ENCODE results near the gene MORN3. TPM values are rescaled to one million over a fixed set of nuclear protein-coding genes. Genes with fewer than 3 reads are reported as not detected.
"Not testable (repeated sequence)": the region's sequence is repeated elsewhere in the genome, so short reads cannot be mapped to it uniquely, and the experiment has no call there.

MORN3 gene
- total RNA-seq, 6 donors from 2014 or later, result 0.69 to 5.6 (median 1.2) TPM

DNA sequence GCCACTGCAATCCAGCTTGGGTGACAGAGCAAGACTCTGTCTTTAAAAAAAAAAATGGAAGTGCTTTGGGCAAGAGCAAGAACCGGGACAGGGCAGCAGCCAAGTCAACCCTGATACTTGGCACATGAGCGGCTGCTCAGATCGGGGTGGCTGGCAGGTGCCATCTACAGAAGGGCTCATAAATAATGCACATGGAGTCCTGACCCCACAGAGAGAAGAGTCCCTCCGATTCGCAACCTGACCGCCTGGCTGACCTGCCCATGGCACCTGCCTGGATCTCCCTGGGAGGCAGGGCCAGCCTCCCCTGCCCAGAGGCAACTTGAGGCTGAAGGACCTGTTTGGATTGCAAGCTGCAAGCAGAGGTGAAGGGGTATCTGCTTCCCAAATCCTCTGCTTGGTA is 33.5 kb upstream of the MORN3 start:
- 78 to 83% methylated on average over 6 of the region's 6 CpGs for WGBS, 2 donors
- no peak for DNase-seq
- Histone ChIP-seq H3K4me3 (no peak overlapping the region), H3K36me3 (no peaks in the 10 kb centered on the region), H3K27me3 (no peaks in the 10 kb centered on the region), H3K27ac (peak overlapping the region in 3 of 4 donors; percentile 64 to 83 (median 78)), H3K4me1 (peaks cover 0 to 16% (median 0%) of the 10 kb centered on the region in 4 donors), H3K9me3 (no peaks in the 10 kb centered on the region)
- no peak for TF ChIP-seq POLR2AphosphoS5 (IDR thresholded peaks at IDR 0.05)
- TF ChIP-seq EP300 (IDR thresholded peaks at IDR 0.05), result no peak
- TF ChIP-seq, protein P1, sequence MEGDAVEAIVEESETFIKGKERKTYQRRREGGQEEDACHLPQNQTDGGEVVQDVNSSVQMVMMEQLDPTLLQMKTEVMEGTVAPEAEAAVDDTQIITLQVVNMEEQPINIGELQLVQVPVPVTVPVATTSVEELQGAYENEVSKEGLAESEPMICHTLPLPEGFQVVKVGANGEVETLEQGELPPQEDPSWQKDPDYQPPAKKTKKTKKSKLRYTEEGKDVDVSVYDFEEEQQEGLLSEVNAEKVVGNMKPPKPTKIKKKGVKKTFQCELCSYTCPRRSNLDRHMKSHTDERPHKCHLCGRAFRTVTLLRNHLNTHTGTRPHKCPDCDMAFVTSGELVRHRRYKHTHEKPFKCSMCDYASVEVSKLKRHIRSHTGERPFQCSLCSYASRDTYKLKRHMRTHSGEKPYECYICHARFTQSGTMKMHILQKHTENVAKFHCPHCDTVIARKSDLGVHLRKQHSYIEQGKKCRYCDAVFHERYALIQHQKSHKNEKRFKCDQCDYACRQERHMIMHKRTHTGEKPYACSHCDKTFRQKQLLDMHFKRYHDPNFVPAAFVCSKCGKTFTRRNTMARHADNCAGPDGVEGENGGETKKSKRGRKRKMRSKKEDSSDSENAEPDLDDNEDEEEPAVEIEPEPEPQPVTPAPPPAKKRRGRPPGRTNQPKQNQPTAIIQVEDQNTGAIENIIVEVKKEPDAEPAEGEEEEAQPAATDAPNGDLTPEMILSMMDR (IDR thresholded peaks at IDR 0.05), result no peak
- TF ChIP-seq POLR2A (IDR thresholded peaks at IDR 0.05), result no peak
- no peak for ATAC-seq (ENCODE audit: low FRiP score in 2 of 2)

DNA sequence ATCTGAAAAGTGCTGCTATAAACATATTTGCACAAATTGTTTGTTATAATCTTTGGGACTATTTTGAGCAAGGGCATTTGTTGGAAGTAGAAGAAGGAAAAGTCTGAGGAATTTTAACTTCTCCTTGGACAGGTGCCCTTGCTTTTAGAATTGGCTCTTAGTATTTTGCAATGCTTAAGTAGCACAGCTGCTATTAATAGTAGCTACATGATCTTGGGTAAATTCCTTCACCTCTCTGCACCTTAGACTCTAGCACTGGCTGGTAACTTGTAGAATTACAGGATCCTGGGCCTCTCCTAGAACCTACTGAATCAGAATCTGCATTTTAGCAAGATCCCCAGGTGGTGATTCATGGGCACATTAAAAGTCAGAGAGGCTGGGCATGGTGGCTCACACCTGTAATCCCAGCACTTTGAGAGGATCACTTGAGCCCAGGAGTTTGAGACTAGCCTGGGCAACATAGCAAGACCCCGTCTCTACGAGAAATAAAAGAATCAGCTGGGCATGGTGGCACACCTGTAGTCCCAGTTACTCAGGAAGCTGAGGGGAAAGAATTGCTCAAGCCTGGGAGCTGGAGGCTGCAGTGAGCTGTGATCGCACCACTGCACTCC is 32.3 kb upstream of the MORN3 start:
- Histone ChIP-seq H3K4me1 (peaks cover 0 to 20% (median 3%) of the 10 kb centered on the region in 4 donors), H3K9me3 (no peaks in the 10 kb centered on the region), H3K4me3 (no peak overlapping the region), H3K27ac (peak overlapping the region; percentile 64 to 83 (median 74)), H3K27me3 (no peaks in the 10 kb centered on the region), H3K36me3 (no peaks in the 10 kb centered on the region)
- DNase-seq, result peak in 1 of 2 donors; percentile 31
- TF ChIP-seq, protein P1 (IDR thresholded peaks at IDR 0.05), result peak in 2 of 6 experiments; percentile 5 to 11
- peak in 1 of 4 donors; percentile 81 for TF ChIP-seq EP300 (IDR thresholded peaks at IDR 0.05)
- TF ChIP-seq POLR2AphosphoS5 (IDR thresholded peaks at IDR 0.05), result peak in 1 of 2 donors; percentile 17
- TF ChIP-seq POLR2A (IDR thresholded peaks at IDR 0.05), result no peak
- WGBS, 2 donors, result 72 to 73% methylated on average over 3 of the region's 3 CpGs
- ATAC-seq (ENCODE audit: low FRiP score in 2 of 2), result peak; percentile 40 to 88

DNA sequence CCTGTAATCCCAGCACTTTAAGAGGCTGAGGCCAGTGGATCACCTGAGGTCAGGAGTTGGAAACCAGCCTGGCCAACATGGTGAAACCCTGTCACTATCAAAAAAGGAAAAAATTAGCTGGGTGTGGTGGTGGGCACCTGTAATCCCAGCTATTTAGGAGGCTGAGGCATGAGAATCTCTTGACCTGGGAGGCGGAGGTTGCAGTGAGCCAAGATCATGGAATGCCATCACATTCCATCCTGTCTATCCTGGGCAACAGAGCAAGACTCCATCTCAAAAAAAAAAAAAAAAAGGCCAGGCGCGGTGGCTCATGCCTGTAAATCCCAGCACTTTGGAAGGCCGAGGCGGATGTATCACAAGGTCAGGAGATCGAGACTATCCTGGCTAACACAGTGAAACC is 28.4 kb upstream of the MORN3 start:
- not testable (repeated sequence) for ATAC-seq (ENCODE audit: low FRiP score in 2 of 2); H3K27me3 ChIP-seq; H3K4me3 ChIP-seq; DNase-seq; H3K9me3 ChIP-seq; H3K27ac ChIP-seq; H3K36me3 ChIP-seq
- 97 to 98% methylated on average over 6 of the region's 6 CpGs for WGBS, 2 donors
- peaks cover 0 to 14% (median 3%) of the 10 kb centered on the region in 4 donors for H3K4me1 ChIP-seq

DNA sequence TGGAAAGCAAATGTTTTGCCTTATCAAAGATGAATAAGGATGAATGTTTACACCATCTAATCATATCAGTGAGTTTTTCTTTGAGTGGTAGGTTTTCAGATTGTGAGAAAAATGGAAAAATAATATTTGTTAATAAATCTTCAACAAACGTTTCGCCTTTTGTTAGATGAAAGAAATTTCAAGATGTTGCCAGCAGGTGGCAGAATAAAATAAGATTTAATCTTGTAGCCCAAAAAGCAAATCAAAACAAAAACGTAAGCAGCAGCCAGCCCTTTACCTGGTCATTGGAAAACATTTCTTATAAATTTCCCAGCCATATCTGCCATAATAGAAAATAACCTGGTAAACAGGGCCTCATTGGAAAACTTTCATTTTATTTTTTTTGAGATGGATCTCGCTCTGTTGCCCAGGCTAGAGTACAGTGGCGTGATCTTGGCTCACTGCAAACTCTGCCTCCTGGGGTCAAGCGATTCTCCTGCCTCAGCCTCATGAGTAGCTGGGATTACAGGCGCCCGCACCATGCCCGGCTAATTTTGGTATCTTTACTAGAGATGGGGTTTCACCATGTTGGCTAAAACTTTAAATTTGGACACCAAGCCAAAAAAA is 27.7 kb upstream of the MORN3 start:
- Histone ChIP-seq H3K9me3 (no peaks in the 10 kb centered on the region), H3K4me1 (peaks cover 0 to 7% (median 3%) of the 10 kb centered on the region in 4 donors), H3K36me3 (no peaks in the 10 kb centered on the region), H3K27me3 (no peaks in the 10 kb centered on the region), H3K27ac (no peak overlapping the region), H3K4me3 (no peak overlapping the region)
- TF ChIP-seq EP300 (IDR thresholded peaks at IDR 0.05), result no peak
- TF ChIP-seq, protein P1 (IDR thresholded peaks at IDR 0.05), result peak; percentile 51 to 76 (median 63)
- TF ChIP-seq POLR2AphosphoS5 (IDR thresholded peaks at IDR 0.05), result no peak
- TF ChIP-seq POLR2A (IDR thresholded peaks at IDR 0.05), result no peak
- ATAC-seq (ENCODE audit: low FRiP score in 2 of 2) (no peak), DNase-seq (no peak)
- WGBS, 2 donors, result 46 to 51% methylated on average over 9 of the region's 9 CpGs

DNA sequence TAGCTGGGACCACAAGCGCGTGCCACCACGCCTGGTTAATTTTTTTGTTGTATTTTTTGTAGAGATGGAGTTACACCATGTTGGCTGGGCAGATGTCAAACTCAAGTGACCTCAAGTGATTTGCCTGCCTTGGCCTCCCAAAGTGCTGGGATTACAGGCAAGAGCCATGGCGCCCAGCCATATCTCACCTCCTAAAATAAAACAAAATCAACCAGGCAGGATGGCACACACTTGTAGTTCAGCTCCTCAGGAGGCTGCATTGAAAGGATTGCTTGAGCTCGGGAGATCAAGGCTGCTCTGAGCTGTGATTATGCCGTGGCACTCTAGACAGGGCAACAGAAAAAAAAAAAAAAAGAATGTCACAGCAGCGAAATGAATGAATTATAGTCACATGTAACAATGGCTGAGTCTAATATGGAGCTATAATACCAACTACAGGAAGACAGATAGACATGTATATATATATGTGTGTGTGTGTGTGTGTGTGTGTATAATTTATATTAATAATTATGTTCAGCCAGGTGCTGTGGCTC is 23.8 kb upstream of the MORN3 start:
- H3K27ac ChIP-seq, result no peak overlapping the region
- no peaks in the 10 kb centered on the region for H3K36me3 ChIP-seq
- H3K27me3 ChIP-seq, result no peaks in the 10 kb centered on the region
- no peak for ATAC-seq (ENCODE audit: low FRiP score in 2 of 2)
- H3K4me3 ChIP-seq, result no peak overlapping the region
- TF ChIP-seq EP300 (IDR thresholded peaks at IDR 0.05), result no peak
- no peak for TF ChIP-seq POLR2AphosphoS5 (IDR thresholded peaks at IDR 0.05)
- TF ChIP-seq POLR2A (IDR thresholded peaks at IDR 0.05), result no peak
- TF ChIP-seq, protein P1 (IDR thresholded peaks at IDR 0.05), result no peak
- H3K9me3 ChIP-seq, result no peaks in the 10 kb centered on the region
- WGBS, 2 donors, result 70 to 77% methylated on average over 7 of the region's 7 CpGs
- no peak for DNase-seq
- peaks cover 0 to 4% (median 3%) of the 10 kb centered on the region in 4 donors for H3K4me1 ChIP-seq

DNA sequence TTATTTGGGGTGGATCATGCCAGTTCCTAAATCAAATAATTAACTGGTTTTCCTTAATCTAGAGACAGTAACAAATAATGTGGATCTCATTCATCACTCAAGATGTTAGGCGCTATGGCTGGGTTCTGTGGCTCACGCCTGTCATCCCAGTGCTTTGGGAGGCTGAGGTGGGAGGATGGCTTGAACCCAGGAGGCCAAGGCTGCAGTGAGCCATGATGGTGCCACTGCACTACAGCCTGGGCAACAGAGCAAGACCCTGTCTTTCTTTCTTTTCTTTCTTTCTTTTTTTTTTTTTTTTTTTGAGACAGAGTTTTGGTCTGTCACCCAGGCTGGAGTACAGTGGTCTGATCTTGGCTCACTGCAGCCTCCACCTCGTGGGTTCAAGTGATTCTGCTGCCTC is 23.3 kb upstream of the MORN3 start:
- H3K4me3 ChIP-seq; H3K27me3 ChIP-seq; H3K4me1 ChIP-seq; H3K36me3 ChIP-seq; DNase-seq; H3K27ac ChIP-seq; H3K9me3 ChIP-seq; ATAC-seq (ENCODE audit: low FRiP score in 2 of 2): not testable (repeated sequence)
- 67 to 71% methylated on average over 3 of the region's 3 CpGs for WGBS, 2 donors

Data from upper lobe of left lung (tissue), 6 donors.